Smooth muscle cell (in vitro differentiated cells): ENCODE results near the gene COL20A1. TPM values are rescaled to one million over a fixed set of nuclear protein-coding genes. Genes with fewer than 3 reads are reported as not detected.

Experiments used
- DNase-seq: peaks from one replicate; lab custom pipeline; 2025; ENCODE audit not compliant: unreplicated experiment; lab: John Stamatoyannopoulos, UW
- H2AFZ ChIP-seq: fragments of 200-600 bp; sonication (generic); 2 replicates; pipeline ENCODE4 v1.6.0; 2016; ENCODE audit warnings: antibody characterized with exemption, low read depth, mild to moderate bottlenecking
- H3F3A ChIP-seq: fragments of 200-600 bp; sonication (generic); 2 replicates; pipeline ENCODE4 v1.6.0; 2017; ENCODE audit warnings: antibody characterized with exemption, low read depth
- H3K27ac ChIP-seq: fragments of 200-600 bp; sonication (generic); 2 replicates; pipeline ENCODE4 v1.5.1; 2016; ENCODE audit warnings: low read depth, mild to moderate bottlenecking
- H3K27me3 ChIP-seq: fragments of 200-600 bp; sonication (generic); 2 replicates; pipeline ENCODE4 v1.6.1; 2016; ENCODE audit warnings: low read depth, mild to moderate bottlenecking
- H3K36me3 ChIP-seq: fragments of 200-600 bp; sonication (generic); 2 replicates; pipeline ENCODE4 v1.5.1; 2016; ENCODE audit warnings: low read depth
- H3K4me1 ChIP-seq: fragments of 200-600 bp; sonication (generic); 2 replicates; pipeline ENCODE4 v1.5.1; 2016; ENCODE audit warnings: low read depth
- H3K4me2 ChIP-seq: fragments of 200-600 bp; sonication (generic); 2 replicates; pipeline ENCODE4 v1.6.0; 2016; ENCODE audit warnings: mild to moderate bottlenecking
- H3K4me3 ChIP-seq: fragments of 200-600 bp; sonication (generic); 2 replicates; pipeline ENCODE4 v1.5.1; 2016; ENCODE audit warnings: mild to moderate bottlenecking
- H3K79me2 ChIP-seq: fragments of 200-600 bp; sonication (generic); 2 replicates; pipeline ENCODE4 v1.6.0; 2016; ENCODE audit warnings: low read depth, mild to moderate bottlenecking
- H3K9ac ChIP-seq: fragments of 200-600 bp; sonication (generic); 2 replicates; pipeline ENCODE4 v1.6.0; 2016; ENCODE audit warnings: low read depth
- H3K9me3 ChIP-seq: fragments of 200-600 bp; sonication (generic); replicated peaks from 2 replicates; pipeline ENCODE4 v1.5.1; 2016; ENCODE audit warnings: low read depth
- H4K20me1 ChIP-seq: fragments of 200-600 bp; sonication (generic); 2 replicates; pipeline ENCODE4 v1.6.0; 2016; ENCODE audit warnings: low read depth
- CTCF ChIP-seq: fragments of 200-600 bp; sonication (generic); IDR thresholded peaks from 2 replicates; pipeline ENCODE4 v1.5.1; 2017; ENCODE audit warnings: borderline replicate concordance, mild to moderate bottlenecking, antibody characterized with exemption; ENCODE audit not compliant: insufficient read depth, poor library complexity, severe bottlenecking
- WGBS: methylation state at CpG from one replicate; pipeline ENCODE4 v1.1.7; 2016; ENCODE audit warnings: low lambda C conversion rate; 5-methylcytosine and 5-hydroxymethylcytosine counted together
- polyA plus RNA-seq: library from polyadenylated mRNA; unstranded; fragments of >200 nt; fragmentation: Nextera tagmentation; extraction: Ambion mirVana; gene quantifications from 2 replicates; pipeline ENCODE4 v1.2.1, GENCODE V29; 2016
- total RNA-seq: library from RNA; depleted of rRNA; stranded (reverse); fragments of >200 nt; gene quantifications from 2 replicates; pipeline ENCODE4 v1.2.3, GENCODE V29; 2014

The COL20A1 gene
- total and polyA plus RNA-seq, 2 experiments from 2014 or later, result 0.23 to 0.36 TPM

GRCh38 chr20:63347950-63348827, 55.2 kb downstream of the COL20A1 start:
- Histone ChIP-seq H3K4me3 (no peak overlapping the region), H4K20me1 (no peaks in the 10 kb centered on the region), H3K27me3 (no peaks in the 10 kb centered on the region), H2AFZ (no peak overlapping the region), H3K79me2 (no peaks in the 10 kb centered on the region), H3K4me2 (no peak overlapping the region), H3K36me3 (no peaks in the 10 kb centered on the region), H3K9me3 (no peaks in the 10 kb centered on the region), H3K27ac (no peak overlapping the region), H3F3A (no peaks in the 10 kb centered on the region), H3K4me1 (no peaks in the 10 kb centered on the region), H3K9ac (no peak overlapping the region)
- no peak for TF ChIP-seq CTCF
- no peak for DNase-seq
- WGBS, result 91% methylated on average over 41 of the region's 46 CpGs

GRCh38 chr20:63348828-63349515, 56.0 kb downstream of the COL20A1 start:
- Histone ChIP-seq H3K27me3 (no peaks in the 10 kb centered on the region), H3K4me3 (no peak overlapping the region), H3K36me3 (no peaks in the 10 kb centered on the region), H2AFZ (no peak overlapping the region), H4K20me1 (no peaks in the 10 kb centered on the region), H3K79me2 (no peaks in the 10 kb centered on the region), H3K9ac (no peak overlapping the region), H3K9me3 (no peaks in the 10 kb centered on the region), H3K27ac (no peak overlapping the region), H3F3A (no peaks in the 10 kb centered on the region), H3K4me1 (no peaks in the 10 kb centered on the region), H3K4me2 (no peak overlapping the region)
- no peak for TF ChIP-seq CTCF
- 92% methylated on average over 18 of the region's 29 CpGs for WGBS
- DNase-seq, result no peak

DNA sequence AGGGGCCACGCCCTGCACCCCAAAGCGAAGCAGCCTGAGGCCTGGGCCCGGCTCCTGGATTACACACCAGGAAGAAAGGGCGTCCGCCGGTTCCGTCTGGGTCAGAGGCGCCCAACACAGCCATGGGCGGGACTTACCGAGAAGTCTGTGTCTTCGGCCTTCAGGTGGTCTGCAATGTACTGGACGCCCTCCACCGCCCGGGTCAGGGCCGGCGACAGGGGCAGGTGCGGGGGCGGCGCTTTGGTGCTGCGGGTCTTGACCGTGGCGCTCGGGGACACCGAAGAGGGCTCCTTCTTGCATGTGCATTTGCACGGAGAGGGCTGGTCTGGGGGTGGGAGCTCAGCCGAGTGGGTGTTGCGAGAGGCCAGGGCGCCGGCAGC, 56.5 kb downstream of the COL20A1 start:
- no peak overlapping the region for H3K27ac ChIP-seq
- H3K9me3 ChIP-seq, result no peaks in the 10 kb centered on the region
- H4K20me1 ChIP-seq, result no peaks in the 10 kb centered on the region
- no peaks in the 10 kb centered on the region for H3K36me3 ChIP-seq
- WGBS, result 91% methylated on average over 28 of the region's 29 CpGs
- no peak overlapping the region for H3K9ac ChIP-seq
- no peaks in the 10 kb centered on the region for H3K27me3 ChIP-seq
- no peaks in the 10 kb centered on the region for H3K79me2 ChIP-seq
- no peaks in the 10 kb centered on the region for H3F3A ChIP-seq
- no peak for DNase-seq
- H2AFZ ChIP-seq, result no peak overlapping the region
- no peak for TF ChIP-seq CTCF
- no peak overlapping the region for H3K4me2 ChIP-seq
- no peak overlapping the region for H3K4me3 ChIP-seq
- no peaks in the 10 kb centered on the region for H3K4me1 ChIP-seq
